SK-MEL-5 (cell line): ENCODE results near the gene IFNGR1. TPM values are rescaled to one million over a fixed set of nuclear protein-coding genes. Genes with fewer than 3 reads are reported as not detected.

ENCODE experiments used
- DNase-seq: peaks from one replicate; pipeline ENCODE4 v3.0.0-alpha.2; 2016; ENCODE audit warnings: low read depth, low spot score
- in situ Hi-C: cut with HindIII; loops from 2 replicates; pipeline ENCODE4 v1.10.0; 2016; ENCODE audit warnings: low sequenced_read_pairs, high pct_unique_total_duplicates, low pct_unique_long_range_greater_than_20kb
- total RNA-seq: library from RNA; depleted of rRNA; stranded (reverse); fragments of >200 nt; shearing (Covaris generic); gene quantifications from 2 replicates; pipeline ENCODE4 v1.2.3, GENCODE V29; 2014

The IFNGR1 gene
- total RNA-seq, 1 experiment from 2014 or later: 42.9 TPM

DNA sequence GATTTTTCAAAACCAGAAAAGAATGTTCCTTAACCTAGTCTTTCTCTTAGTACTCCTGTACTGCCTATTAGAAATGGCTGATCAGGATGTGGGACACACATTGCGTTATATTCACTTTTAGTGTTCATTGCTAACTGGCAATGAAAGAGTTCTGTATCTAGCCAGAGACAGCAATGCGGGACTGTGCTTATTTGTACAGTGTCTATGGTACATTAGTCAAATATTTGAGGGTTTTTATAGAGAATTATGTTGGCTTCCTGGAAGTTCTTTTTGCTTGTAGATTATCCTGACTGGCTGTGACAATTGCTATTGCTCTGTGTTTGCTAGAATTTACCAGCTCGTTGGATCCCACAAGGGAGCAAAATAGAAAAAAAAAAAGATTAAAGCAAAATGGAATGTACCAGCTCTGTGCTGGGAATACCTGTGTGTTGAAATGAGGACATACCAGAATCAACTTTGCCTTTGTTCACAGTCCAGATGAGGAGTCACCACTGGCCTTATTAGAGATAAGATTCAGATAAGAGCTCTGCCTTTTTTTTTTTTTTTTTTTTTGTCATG is 22.4 kb upstream of the IFNGR1 start:
- no peak for DNase-seq
- in situ Hi-C loops: no loop called here

- in situ Hi-C loops: no loop called here
- no peak for DNase-seq
Measured at GRCh38 chr6:137240168-137240567, 21.0 kb upstream of the IFNGR1 start.

DNA sequence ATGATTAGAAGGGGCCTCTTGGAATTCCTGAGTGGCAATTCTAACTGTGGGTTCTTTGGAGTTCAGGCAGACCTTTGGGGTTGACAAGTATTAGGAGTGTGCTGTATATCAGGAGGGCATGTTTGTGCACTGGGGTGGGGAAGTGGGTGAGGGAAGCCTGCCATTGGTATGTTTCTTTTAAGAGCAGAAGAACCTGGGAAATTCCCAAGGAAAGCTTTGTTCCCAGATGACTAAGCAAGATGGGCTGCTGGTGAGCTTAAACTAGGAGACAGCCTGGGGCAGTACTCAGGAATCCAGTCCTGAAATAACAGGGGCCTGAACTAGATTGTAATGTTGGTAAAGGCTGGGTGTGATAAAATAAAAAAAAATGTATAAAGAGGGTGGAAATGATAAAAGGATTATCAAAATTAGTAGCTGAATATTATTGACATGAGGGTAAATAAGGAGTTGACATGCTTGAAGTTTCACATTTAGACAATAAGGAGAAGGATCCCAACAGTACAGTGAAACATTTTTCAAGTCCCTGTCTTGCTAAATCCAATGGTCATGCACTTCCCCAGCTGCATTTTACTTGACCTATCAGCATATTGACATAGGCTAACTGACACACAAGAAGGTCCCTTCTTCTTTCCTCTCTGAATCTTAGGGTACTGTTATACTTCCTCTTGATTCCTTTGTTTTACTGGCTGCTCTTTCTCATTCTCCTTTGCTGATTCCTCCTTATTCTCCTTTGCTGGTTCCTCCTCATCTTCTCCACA is 18.4 kb upstream of the IFNGR1 start:
- in situ Hi-C loops: no loop called here
- peak; percentile 8 for DNase-seq

DNA sequence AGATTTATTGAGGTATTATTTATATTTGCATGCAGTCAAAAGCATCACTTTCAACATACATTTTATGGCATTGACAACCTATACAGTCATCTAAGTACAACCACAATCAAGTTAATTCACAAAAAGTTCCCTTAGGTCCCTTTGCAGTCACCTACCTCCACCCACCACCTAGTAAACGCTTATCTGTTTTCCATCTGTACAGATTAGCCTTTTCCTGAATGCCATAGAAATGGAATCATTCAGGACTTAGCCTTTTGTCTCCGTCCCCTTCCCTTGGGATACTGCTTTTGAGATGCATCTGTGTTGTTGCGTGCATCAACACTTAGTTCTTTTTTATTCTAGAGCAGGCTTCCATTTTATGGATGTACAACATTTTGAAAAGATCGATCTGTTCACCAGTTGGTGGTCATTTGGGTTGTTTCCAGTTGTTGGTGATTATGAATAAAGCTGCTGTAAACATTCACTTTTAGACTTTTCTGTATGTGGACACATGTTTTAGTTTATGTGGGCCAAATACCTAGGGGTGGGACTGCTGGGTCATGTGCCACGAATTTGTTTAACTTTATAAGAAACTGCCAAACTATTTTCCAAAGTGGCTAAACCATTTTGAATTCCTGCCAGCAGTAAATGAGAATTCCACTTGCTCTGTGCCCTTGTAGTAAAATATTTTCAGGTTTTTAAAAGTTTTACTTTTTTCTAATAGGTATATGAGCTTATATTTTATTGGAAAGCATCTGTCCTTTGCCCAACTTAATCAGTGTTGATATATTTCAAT is 17.6 kb upstream of the IFNGR1 start:
- no peak for DNase-seq
- in situ Hi-C loops: no loop called here

- DNase-seq: no peak
- in situ Hi-C loops: no loop called here
Measured at GRCh38 chr6:137235686-137236085, 16.5 kb upstream of the IFNGR1 start.

DNA sequence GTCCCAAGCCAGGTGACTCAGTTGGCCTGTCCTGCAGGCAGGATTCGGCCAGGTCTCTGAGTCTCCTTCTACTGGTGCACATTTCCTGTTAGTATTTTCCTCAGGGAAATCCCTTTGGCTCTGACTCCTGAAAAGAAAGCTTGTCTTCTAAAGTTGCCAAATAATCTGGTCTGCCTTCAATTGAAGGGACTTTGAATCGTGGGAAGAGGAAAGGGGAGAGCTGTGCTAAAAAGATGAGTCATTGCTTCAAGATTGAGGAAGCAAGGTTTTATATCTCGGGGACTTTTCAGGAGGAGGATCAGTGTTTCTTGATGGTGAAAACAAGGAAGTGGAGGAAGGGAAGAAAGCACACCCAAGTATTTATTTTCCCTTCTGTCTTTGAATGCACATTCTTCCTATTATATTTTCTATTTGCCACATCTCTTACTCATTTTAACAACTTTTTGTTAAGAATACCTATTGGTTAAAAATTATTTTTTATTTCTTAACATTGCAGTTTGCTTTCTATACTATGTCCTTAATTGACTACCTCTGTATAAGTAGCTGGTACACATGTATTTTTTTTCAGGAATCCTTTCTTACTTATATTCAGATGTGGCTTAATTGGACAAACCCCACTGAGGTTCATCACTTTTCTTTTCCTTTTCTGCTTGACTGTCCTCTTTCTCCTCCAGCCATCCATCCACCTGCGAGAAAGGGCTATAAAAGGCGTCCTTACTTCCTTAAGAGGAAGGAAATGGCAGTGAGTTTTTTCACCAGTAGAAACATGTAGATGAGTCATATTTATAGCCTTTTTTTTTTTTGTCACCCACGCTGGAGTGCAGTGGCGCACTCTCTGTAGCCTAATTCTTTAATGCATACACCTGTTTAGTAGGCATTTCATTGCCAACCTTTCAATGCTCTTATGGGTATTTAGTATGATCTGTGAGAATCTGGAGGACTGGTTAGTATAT is 15.0 kb upstream of the IFNGR1 start:
- DNase-seq: peak; percentile 47
- in situ Hi-C loops: no loop called here

DNA sequence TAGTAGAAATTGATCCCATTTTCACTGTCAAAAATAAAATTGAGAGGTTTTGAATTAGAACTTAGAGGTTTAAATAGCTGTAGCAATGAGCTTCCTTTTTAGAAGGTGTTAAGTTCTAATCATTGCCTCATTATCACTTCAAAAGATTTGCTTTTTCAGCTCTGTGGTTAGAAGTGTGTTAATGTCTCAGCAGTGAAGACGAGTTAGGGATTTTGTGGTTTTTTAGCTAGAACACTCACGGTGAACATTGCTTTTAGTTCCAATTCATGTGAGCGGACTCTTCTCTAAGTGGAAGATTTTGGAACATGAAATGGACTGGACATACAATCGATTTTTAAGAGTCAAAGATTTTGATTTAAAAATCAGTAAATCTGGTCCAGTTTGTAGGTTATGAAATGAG is 12.7 kb upstream of the IFNGR1 start:
- no peak for DNase-seq
- in situ Hi-C loops: no loop called here

- in situ Hi-C loops: no loop called here
- no peak for DNase-seq
Measured at GRCh38 chr6:137230956-137231555, 11.9 kb upstream of the IFNGR1 start.

- in situ Hi-C loops: no loop called here
- DNase-seq: no peak
Measured at GRCh38 chr6:137230547-137230946, 11.4 kb upstream of the IFNGR1 start.

DNA sequence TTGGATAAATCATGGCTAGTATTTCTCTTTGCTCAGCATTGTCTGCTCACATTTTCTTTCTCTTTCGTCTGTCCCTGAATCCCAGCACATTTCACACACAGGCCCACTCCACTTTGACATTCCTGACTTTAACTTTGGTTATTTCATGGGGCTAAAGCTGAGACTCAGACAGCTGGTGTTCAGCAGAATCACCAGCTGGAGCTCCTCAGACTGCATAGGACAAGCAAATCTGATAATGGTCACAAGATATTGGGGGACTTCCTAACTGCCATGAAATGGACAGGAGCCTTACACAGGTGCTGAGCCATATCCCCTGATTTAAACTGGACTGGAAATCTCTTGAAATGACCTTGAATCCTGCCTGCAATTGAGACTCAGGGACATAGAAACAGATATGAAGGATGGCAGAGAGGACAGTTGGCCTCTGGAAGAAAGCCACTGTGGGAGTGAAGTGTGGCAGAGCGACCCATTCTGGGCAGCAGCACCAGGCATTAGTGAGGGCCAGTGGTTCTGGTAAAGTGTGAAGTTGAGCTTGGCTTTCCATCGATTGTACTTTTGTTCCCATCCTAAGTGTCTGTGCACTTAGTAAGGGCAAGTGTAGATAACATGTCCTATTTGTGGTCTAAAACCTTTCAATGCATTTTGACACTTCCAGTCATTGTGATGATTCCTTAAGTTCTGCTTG is 10.0 kb upstream of the IFNGR1 start:
- DNase-seq: no peak
- in situ Hi-C loops: no loop called here

DNA sequence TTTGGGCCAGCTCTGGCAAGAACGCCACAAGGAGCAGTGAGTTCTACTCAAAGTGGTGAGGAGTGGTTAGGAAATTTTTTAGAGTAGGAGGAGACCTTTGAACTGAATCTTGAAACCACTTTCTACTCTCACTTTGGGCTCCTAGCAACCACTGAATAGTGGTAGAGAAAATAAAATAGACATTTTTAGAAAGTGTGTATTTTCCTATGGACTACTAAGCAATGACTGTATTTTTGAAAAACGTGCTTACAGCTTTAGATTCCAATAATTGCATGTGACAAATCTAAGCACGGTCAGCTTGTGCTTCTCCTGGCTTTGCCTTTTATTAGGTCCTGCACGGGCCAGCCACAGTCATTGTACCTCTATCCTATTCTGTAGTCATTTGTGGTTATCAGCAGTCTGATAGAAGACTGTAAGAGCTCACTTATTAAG is 8.7 kb upstream of the IFNGR1 start:
- no peak for DNase-seq
- in situ Hi-C loops: no loop called here

GRCh38 chr6:137226697-137227096 is 7.5 kb upstream of the IFNGR1 start:
- in situ Hi-C loops: no loop called here

DNA sequence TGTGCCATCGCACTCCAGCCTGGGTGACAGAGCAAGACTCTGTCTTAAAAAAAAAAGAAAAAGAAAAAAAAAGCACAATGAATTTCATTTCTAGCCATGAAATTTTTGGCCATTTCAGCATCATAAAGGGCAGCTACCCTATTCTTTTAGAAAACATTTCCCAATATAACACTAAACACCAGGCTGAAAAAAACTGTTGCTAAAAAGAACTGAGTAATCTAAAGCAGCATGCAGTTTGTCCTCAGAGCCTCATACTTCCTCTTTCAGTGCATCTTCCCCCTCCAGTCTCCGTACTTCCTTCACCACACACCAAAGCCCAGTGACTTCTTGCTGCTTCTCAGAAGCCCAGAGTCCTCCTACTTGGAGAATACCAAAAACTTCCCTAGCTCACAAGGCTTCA is 5.6 kb upstream of the IFNGR1 start:
- DNase-seq: no peak
- in situ Hi-C loops: no loop called here

More at GRCh38 chr6:137226697-137227096, 7.5 kb upstream of the IFNGR1 start:
- no peak for DNase-seq

DNA sequence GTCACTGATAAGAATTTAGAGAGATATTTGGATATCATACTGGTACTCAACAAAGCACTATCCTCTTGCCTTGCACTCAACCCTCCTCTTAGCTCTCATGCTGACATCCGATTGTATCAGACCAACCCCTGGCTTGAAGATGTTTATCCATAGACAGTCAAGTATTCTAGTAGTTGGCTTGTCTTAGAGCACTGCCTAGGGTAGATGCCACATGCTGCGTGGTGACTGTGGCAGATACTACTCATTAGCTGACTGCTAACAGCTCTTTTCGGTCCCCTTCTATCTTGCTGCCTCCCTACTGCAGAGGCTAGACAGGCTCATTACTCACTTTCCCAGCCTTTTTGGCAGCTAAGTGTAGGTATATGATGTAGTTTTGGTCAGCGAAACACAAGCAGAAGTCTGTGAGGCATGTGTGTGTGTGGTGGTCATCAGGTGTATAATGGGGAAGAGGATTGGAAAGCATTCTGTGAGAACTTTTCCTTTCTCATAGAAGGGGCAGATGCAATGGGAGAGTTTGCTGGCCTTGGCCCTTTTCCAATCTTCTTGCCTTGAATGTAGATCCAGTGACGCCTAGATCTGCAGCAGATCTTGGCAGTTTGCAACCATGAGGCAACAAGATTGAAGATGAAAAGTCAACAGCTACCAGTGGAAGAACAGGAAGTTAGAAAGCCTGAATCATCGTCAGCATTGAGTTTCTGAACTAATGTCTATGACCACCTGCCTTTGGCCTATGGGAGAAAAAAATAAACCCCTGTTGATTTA is 4.4 kb upstream of the IFNGR1 start:
- in situ Hi-C loops: no loop called here

GRCh38 chr6:137222381-137222780 is 3.2 kb upstream of the IFNGR1 start:
- in situ Hi-C loops: no loop called here
- no peak for DNase-seq

More for the DNA sequence above, 4.4 kb upstream of the IFNGR1 start:
- no peak for DNase-seq

GRCh38 chr6:137219664-137220252 is 573 bp upstream of the IFNGR1 start:
- in situ Hi-C loops: no loop called here
- DNase-seq: no peak
